LoVo (cell line): ENCODE results near the gene DCHS1.
"Not testable (repeated sequence)": the region's sequence is repeated elsewhere in the genome, so short reads cannot be mapped to it uniquely, and the experiment has no call there.

ENCODE experiments used
- DNase-seq: peaks from one replicate; pipeline ENCODE4 v3.0.0-alpha.2; 2016; ENCODE audit warnings: low spot score

The DCHS1 gene, protein sequence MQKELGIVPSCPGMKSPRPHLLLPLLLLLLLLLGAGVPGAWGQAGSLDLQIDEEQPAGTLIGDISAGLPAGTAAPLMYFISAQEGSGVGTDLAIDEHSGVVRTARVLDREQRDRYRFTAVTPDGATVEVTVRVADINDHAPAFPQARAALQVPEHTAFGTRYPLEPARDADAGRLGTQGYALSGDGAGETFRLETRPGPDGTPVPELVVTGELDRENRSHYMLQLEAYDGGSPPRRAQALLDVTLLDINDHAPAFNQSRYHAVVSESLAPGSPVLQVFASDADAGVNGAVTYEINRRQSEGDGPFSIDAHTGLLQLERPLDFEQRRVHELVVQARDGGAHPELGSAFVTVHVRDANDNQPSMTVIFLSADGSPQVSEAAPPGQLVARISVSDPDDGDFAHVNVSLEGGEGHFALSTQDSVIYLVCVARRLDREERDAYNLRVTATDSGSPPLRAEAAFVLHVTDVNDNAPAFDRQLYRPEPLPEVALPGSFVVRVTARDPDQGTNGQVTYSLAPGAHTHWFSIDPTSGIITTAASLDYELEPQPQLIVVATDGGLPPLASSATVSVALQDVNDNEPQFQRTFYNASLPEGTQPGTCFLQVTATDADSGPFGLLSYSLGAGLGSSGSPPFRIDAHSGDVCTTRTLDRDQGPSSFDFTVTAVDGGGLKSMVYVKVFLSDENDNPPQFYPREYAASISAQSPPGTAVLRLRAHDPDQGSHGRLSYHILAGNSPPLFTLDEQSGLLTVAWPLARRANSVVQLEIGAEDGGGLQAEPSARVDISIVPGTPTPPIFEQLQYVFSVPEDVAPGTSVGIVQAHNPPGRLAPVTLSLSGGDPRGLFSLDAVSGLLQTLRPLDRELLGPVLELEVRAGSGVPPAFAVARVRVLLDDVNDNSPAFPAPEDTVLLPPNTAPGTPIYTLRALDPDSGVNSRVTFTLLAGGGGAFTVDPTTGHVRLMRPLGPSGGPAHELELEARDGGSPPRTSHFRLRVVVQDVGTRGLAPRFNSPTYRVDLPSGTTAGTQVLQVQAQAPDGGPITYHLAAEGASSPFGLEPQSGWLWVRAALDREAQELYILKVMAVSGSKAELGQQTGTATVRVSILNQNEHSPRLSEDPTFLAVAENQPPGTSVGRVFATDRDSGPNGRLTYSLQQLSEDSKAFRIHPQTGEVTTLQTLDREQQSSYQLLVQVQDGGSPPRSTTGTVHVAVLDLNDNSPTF (N-terminal part only)

GRCh38 chr11:6655790-6656583 lies at the start of gene DCHS1:
Gene DCHS1, minus strand, starts transcription at chr11:6655809. Its CDS starts 14,196 bp downstream, at chr11:6641613.
- no peak for DNase-seq

DNA sequence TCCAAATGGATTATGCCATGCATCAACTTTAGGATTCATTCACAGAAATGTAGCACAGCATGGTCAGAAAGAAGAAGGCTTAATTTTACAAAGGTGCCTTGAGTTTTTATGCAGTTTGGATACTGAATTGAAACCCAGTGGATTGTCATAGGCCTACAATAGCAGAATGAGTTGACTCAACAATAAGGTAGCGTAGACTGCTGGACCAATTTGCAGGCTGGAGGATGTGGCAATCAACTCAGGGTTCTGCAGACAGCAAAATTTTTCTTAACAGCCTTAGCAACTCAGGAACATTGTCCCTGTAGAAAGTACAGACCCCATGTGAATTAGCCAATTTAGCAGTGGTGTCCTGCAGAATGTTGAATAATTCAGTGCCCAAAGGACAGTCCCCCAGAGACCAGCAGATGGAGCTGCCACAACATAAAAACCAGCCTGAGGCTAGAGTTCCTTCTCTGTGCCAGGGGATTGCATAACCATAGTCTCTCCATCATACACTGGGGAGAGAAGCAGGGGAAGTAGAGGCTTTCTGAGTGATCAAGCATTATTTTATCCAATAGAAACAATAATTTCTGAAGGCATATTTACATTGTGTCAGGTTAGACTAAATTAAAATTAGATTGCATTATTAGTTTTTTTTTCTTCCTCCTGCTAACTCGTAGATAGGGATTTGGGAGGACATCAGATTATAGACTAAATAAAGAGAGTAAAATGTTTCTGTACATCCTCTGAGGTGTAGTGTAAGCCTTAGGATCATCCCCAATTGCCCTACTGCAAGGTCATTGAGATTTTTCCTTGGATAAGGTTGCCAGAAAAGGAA lies 47.8 kb upstream of the DCHS1 start:
- DNase-seq: peak; percentile 61

DNA sequence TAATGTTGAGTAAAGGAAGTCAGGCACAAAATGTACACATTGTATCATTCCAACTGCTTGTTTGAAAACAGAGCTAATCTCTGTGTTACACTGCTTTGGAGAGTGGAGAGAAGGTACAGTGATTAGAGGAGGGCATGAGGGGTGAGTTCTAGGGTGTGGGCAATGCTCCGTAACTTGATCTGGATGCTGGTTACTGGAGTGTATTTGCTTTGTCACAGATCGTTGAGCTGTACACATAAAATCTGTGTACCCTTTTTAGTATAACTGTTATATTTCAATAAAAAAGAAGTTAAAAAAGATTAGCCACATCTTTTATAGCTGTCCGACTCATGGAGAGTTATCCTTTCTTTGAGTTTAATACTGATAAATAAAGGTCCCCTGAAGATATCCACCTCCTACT lies 46.3 kb upstream of the DCHS1 start:
- DNase-seq: not testable (repeated sequence)

- DNase-seq: no peak
These were observed 39.8 kb upstream of the DCHS1 start for GRCh38 chr11:6695377-6695776.

DNA sequence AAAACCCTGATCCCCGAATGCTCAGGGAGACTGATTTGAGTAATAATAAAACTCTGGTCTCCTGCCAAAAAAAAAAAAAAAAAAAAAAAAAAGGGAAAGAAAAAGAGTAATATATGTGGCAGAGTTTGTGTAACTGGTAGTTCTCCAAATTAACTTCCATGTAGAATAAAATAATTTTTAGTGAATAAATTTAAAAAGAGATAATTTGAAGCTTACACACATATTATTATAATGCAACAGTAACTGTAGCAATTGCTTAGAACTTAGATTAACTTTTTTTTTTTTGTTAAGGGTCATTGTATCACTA lies 38.6 kb upstream of the DCHS1 start:
- DNase-seq: no peak

- DNase-seq: peak; percentile 39
These were observed 38.0 kb upstream of the DCHS1 start for GRCh38 chr11:6693342-6694228.

GRCh38 chr11:6692128-6692527 lies 36.5 kb upstream of the DCHS1 start:
- DNase-seq: no peak

GRCh38 chr11:6690431-6691132 lies 35.0 kb upstream of the DCHS1 start:
- DNase-seq: not testable (repeated sequence)

DNA sequence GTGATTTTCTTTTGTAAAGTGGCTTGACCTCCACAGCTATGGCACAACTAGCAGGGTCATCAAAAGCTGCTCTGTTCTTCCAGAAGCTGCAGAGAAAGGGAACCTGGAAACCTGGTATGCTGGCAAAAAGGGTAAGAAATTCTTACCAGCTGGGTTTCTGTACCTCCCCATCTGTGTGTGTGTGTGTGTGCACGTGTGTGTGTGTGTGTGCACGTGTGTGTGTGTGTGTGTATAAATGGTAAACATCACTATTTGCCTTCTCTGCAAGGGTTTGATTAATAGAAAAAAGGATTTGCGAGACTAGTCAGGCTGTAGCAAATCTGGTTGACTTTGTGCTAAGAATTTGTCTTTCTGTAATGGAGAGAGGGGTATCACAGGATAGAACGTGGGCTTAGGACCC lies 32.3 kb upstream of the DCHS1 start:
- DNase-seq: no peak

GRCh38 chr11:6686006-6686405 lies 30.4 kb upstream of the DCHS1 start:
- DNase-seq: no peak

GRCh38 chr11:6684068-6684467 lies 28.5 kb upstream of the DCHS1 start:
- not testable (repeated sequence) for DNase-seq

- peak; percentile 99 for DNase-seq
These were observed 27.6 kb upstream of the DCHS1 start, which contains the start of gene MRPL17 for GRCh38 chr11:6682936-6683861. Gene MRPL17, minus strand, starts transcription at chr11:6683340. Its CDS starts 44 bp downstream, at chr11:6683296.

- no peak for DNase-seq
These were observed 27.0 kb upstream of the DCHS1 start for GRCh38 chr11:6682591-6682935.

DNA sequence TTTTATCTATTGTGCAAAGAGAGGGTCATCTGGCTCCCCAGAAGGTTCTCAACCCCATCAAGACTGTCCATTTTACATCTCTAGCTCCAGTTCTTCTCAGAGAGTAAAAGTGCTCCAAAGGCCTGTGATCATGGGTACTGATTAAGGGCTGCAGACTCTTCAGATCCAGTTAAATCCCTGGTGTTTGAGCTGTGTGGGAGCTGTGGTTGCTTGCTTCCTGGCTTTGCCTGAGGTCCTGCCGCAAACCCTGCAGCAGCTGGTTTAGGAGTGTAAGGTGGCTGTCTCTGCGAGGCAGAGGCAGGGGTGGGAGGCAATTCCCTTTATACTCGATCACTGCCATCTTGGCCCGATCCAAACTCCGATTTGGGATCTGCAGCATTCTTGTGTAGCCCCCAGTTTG lies 26.3 kb upstream of the DCHS1 start:
- DNase-seq: no peak

GRCh38 chr11:6681505-6681904 lies 25.9 kb upstream of the DCHS1 start:
- no peak for DNase-seq

DNA sequence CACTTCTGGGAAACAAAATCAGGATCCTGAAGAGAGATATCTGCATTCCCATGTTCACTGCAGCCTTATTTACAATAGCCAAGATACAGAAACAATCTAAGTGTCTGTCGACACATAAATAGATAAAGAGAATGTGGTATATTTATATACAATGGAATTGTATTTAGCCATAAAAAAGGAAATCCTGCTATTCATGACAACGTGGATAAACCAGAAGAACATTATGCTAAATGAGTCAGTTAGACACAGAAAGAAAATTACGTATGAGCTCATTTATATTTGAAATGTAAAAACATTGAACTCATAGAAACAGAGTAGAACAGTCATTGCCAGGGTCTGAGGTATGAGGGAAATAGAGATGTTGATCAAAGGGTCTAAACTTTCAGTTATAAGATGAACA lies 21.4 kb upstream of the DCHS1 start:
- no peak for DNase-seq

GRCh38 chr11:6674862-6675261 lies 19.3 kb upstream of the DCHS1 start:
- DNase-seq: no peak

- no peak for DNase-seq
These were observed 18.6 kb upstream of the DCHS1 start for GRCh38 chr11:6674219-6674597.
